Left hindlimb (tissue), 1 donor: Measurements from ENCODE around the gene LRP2.

Experiments used
- DNase-seq: peaks from one replicate; pipeline ENCODE4 v3.0.0-alpha.2; 2018

LRP2 gene

DNA sequence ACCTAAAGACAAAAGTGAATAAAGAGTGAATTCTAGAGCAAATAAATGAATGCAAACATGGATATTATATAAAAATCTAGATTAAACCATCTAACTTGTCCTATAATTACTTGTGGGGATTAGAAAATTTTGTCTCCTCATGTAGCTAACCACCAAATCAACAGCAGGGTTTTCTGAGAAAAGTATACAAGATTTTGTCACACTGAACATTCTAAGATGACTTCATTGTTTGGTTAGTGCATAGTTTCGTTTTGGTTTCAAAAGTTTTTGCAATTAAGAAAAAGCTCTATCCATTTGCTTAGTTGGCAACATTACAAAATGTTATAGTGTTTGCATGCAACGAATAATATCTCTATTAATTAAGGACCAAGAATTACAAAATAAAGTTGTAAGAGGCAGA, 125.0 kb downstream of the LRP2 start:
- no peak for DNase-seq

DNA sequence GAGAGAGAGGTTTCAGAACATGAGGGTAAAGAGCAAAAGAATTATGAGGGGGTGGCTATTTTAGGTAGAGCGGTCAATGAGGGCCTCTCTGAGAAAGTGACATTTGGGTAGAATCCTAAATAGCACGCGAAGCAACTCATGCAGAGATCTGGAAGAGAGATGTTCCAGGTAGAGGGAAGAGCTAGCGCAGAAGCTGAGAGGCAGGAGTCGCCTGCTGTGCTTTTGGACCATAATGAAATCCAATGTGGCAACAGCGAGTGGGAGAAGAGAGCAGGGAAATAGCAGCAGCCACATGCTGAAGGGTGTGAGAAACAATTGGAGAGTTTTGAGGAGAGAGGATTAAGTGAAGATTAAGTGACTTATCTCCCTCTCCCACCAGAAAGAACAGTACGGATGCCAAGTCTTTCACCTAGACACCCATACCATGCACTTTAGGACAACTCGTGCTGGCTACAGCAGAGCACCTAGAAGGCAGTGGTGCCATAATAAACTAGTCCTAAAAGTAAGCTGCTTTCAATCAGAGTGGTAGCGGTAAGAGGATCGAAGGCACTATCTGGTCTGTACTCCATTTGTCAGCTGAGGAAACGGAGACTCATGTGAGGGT, 129.7 kb downstream of the LRP2 start:
- DNase-seq: no peak

DNA sequence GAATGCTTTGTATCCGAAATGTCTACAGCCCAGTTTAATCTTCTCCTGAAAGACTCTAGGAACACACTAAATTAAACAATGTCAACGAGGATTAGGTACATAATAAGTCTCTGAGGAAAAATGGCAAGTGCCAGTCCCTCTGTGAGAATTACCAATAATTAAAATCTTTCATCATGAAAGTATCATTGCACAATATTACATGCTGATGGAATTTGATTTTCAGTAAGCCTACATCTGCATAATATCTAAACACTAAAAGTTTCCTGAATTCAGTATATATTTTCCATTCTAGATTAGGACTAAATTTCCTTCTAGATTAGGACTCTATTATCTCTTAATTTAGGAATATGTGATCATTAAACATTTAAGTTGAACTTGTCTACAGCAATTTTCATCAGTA, 132.1 kb downstream of the LRP2 start:
- DNase-seq: no peak

DNA sequence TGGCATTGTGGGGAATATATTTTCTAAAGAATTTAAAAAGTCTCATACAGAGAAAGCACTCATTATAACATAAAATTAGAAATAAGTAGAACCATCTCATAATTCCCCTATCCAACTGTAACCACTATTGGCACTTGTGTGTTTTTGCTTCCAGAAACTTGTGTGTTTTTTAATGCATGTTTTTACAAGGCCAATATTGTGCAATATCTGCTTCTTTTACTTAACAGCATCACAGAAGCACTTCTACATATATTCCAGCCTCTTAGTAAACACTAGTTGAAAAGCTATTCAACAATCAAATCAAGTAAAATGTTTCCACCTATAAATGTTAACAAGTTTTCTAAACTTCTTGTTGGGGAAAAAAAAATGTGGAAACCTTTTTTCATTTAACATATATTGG, 132.7 kb downstream of the LRP2 start:
- DNase-seq: no peak

DNA sequence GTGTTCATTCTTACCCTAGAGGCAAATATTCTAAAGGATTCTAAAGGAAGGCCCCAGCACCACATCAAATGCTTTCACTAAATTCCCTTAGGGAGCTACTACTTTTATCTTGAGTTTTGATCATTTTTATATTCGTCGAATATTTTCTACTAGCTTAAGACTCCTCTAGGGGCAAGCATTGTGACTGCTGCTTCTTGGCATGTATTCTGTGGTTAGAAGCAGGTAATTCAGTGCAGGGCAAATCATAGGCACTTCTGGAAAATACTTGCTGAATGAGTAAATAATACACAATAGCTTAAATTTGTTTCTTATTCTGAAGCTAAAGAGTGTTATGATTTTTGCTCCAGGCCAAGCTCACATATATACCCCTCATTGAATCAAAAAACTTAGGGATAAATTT, 136.4 kb downstream of the LRP2 start:
- DNase-seq: no peak

DNA sequence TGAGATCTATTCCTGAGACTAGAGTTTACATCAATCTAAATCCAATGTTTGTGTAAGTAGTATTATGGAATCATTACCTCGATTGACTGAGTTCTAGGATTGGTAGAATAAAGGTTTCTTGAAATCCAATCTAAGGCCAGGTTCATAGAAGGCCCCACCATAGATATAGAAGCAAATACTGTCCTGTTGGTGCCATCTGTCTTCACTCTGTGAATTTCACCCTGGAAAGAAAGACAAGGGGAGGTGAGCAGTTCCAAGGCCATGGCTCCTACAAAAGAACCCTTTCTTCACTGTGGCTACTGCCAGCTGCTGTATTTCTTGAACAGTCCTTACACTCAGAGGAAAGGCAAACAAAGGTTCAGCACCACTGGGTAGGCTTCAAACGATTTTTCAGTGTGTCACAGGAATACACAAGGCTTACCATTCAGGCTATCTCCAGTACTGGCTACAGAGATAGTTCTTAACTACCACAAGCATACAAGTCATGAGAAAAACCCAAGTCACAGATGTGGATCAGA, 137.0 kb downstream of the LRP2 start:
- DNase-seq: no peak

DNA sequence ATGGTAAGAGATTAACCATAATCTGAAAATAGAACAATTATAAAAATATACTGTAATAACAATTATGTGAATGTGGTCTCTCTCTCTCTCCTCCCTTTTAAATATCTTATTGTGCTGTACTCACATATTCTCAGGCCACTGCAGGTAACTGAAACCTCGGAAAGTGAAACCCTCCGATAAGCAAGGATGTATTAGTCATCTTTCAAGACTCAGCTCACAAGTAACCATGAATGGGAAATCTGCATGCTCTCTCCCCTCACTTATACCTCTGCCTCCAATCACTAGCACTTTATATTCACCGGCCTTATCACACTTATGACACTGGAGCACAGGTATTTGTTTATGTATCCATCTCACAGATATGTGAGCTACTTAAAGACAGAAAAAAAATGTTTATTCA, 139.7 kb downstream of the LRP2 start:
- DNase-seq: no peak

DNA sequence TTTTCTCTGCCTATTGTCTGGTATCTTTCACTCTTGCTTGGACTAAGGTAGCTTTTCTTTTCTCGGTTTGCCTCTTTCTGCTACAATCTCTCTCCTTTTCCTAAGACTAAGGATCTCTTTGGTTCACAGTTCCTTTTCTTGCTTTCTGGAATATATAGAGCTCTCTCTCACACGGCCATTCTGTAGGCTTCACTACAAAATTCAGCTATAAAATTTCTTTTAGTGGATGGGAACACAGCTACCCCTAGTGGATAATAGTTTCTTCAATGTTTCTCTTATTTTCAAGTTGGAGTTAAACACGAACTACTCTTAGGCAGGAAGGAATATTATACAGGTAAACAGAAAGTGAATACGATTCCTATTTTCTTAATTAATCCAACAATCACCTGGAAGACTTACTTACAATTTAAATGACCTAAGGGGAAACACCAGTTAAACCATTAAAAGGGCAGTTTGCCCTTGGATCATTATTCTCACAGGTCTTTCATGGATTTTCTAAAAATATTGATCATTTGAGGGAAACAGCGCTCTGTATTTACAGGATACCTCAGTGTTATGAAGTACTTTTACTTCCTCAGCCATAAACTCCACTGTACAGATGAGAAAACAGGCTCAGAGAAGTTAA, 140.5 kb downstream of the LRP2 start:
- DNase-seq: no peak

DNA sequence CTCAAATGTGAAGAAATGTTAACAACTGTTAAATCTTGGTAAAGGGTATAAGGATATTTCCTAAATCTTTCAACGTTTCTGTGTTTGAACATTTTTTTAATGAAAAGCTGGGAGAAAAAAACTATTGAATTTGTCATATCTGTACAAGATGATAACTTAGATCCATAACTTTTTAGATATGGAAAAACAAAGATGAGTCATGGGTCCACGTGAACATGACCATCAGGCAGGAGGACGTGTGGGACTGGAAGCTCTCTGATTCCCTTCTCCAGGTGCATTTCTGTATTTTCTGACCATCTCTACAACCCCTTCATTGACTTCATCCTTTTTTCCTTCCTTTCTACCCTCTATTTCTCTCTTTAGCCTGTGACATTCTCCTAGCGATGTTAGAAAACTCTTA, 151.4 kb downstream of the LRP2 start:
- DNase-seq: no peak

DNA sequence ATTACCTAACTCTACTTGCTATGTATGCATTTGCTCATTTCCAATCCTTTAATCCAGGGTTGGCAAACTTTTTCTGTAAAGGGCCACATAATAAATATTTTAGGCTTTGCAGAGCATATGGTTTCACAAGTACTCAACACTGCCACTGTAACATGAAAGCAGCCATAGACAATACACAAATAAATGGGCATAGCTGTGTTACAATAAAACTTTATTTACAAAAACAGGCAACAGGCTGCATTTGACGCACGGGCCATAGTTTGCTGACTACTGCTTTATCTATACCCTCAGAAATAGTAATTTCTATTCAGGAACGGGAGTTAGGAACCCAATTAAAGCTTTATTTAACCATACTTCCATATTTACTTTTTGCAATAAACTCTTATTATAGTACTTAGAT, 154.3 kb downstream of the LRP2 start:
- no peak for DNase-seq

DNA sequence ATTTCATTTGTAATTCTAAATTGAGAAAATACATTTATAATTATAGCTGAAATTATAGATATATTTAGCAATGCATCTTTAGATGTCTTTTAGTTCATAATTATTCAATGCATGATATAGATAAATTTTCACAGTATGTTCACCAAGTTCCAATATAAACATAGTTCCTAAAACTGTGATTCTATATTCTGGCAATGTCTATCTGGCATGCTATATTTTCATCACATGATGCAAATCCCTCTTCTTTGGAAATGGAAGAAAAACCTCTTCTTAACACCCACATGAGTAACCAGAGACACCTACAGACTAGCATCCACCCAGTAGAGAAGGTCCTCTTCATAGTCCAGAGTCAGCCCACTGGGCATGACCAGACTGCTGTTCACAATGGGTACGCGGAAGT, 157.2 kb downstream of the LRP2 start:
- DNase-seq: no peak

DNA sequence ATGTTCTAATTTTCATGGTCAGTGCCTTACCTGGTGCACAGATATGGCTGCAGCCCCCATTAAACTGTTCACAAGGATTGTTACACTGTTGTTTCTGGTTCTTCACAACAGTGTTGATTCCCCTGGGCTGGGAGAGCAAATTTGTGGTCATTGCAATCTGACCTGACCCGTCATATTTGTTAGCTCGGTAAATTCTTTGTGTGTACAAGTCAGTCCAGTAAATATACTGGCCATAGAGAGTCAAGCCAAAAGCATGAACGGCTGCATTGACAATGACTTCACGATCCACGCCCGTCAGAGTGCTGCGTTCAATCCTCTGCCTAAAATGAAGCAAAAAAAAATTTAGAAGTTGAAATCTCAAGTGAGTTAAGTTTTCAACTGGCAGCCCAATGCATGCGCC, 158.4 kb downstream of the LRP2 start:
- no peak for DNase-seq

DNA sequence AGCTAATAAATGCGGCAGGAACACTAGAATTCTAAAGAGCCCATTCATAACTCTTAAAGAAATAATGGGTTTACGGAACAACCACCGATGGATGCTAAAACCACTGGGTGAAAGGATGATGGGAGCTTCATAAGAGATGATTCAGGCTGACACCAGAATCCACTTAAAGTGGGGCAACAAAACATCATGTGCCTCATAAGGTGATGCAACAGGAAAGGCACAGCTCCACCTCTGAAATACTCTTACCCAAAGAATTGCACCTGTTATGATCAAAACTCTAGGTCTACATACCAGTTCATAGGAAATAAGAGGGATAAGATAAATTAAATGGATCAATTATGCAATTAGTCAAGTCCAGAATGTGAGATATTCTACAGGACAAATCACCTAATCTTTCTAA, 161.6 kb downstream of the LRP2 start:
- DNase-seq: no peak

DNA sequence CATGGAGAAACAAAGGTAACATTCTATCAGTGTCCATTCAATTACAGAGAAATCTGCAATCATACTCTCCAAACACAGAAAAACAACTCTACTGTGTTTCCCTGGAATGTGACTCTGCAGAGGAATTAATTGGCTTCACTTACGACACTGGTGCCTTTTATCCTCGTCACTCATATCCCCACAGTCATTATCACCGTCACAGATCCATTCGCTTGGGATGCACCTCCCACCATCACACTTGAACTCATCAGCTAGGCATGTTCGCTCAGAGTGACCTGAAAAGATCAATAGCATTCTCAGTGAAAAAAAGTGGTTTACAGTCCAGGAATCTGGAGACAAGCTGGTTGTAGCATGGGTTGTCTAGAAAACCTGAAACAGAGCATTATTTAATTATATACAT, 168.7 kb downstream of the LRP2 start:
- no peak for DNase-seq

DNA sequence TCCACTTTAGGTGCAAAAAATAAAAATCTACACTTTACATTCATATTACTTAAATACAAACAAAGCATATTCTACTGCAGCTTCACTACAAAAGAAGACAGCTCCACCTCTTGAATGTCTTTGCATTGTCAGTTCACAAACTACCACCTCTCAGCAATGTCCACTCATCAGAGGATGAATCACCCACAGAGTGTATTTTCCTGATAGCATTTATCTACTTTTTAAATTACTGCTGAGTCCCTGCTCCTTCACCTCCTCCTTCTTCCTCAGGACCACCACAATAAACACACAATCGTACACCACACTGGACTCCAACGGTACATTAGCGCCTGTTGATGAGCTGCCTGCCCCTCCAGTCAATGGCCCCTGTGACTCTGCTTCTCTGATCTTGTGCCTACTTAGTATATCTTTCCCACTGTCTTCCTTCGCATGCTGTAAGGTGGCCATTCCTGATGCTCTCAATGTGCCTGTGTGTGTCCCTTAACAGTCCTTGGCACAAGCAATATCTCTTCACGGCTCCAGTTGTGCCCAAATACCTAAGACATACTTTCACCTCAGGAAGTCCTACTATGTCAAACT, 172.0 kb downstream of the LRP2 start:
- DNase-seq: no peak

DNA sequence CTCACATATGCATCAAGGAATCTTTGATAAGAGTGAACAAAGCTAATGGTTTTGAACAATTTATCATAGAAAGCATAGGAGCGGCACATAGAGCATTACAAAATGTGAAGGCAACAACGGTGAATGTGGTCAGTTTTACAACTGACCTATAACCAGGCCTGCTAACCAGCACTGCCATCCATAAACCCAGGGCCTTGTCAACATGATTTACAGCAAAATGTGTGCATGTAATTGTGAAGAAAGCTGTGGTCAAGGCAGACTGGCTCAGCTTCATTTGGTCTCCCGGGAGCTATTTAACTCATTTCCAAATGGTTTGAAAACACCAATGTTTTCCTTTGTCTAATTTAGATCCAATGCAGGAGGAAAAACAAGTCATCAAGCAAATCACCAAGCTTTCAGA, 173.2 kb downstream of the LRP2 start:
- DNase-seq: no peak

DNA sequence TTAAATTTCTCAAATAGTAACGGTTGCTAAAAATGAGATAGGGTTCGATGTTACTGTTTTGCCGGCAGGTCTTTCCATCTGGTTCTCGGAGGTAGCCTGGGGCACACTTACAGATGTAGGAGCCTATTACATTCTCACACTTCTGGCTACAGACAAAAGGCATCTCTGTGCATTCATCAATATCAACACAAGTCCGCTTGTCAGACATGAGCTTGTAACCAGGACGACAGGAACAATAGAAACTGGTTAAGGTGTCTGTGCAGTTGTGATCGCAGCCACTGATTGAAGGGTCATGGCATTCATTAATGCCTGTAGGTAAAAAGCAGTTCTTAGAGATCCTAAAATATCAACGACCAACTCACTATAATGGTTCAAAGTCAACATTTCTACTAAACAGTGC, 176.6 kb downstream of the LRP2 start:
- DNase-seq: no peak

DNA sequence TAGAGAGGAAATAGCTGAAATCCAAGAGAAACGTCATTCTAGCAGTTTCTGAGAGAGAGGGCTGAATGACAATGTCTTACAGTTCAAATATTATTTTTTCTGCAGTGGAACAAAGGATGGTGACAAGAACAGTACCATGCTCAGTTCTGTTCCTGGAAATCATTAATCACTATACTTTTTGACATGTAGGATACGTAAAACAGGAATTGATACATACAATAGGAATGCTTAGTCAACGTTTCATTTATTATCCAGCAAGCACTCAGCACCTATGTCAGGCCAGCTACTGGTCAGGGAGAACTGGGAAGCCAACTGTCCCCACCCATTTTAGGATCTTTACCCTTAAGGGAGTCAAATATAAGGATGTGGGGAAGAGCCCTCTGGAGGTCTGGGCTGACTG, 178.3 kb downstream of the LRP2 start:
- no peak for DNase-seq

DNA sequence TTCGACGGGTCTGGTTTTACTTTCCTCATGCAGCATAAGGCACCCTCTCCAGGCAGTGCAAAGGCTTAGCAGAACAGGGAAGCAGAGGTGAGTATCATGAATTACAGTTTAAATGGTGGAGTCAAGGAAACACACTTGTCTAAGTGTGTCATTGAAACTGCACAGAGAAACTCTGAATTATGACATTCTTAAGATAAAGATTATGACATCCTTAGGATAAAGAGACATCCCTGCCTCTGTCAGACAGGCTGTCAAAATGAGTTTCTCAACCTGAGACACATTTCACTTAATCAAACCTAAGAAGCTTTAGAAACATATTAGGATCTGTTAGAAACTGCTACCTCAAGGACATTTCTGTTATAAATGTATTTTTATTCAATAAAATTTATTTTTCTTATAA, 179.8 kb downstream of the LRP2 start:
- no peak for DNase-seq

DNA sequence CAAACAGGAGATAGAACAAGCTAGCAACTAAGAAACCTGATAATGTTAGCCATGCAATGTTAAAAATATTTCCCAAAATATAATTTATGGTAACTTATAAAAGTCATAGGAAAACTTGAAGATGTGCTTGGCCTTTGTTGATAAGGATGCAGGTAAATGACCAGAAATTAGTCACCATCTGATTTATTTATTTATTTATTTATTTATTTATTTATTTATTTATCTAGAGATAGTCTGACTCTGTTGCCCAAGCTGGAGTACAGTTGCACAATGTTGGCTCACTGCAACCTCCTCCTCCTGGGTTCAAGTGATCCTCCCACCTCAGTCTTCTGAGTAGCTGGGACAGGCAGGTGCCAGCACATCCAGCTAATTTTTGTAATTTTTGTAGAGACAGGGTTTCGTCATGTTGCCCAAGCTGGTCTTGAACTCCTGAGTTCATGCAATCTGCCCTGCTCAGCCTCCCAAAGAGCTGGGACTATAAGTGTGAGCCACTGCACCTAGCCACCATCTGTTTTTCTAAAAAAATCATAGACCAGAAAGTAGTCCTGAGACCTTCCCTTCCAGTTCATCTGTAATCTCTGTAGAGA, 183.4 kb downstream of the LRP2 start:
- no peak for DNase-seq

DNA sequence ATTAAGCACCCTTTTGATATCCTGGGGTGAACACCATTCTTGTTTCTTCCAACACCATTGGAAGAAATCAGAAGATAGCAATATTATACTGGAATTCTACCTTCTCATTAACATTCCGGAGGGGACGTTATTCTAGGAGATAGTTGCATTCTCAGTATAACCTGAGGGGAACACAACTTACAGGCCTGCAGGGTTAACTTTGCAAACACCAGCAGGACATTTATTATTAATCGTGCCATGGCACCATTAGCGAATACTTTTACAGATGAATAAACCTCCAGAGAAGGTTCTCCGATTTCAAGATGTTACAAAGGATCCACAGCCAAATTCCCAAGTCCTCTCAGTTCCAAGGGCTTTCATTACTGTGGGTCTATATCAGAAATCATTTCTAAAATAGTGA, 184.0 kb downstream of the LRP2 start:
- DNase-seq: no peak

DNA sequence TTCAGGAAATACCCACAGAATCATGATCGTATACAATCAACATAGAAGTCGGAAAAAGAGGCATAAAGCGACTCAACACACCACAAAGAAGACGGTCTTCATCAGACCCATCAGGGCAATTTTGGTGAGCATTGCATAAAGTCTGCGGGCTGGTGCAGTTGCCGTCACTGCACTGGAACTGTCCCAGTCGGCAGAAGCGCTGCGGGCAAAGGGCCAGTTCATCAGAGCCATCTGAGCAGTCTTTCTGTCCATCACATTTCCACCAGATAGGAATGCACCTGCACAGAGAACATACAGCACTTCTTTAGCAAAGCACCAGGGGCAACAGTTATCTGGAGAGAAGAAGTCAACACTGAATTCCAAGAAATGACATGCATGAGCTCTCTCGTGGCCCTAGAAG, 187.2 kb downstream of the LRP2 start:
- DNase-seq: no peak

DNA sequence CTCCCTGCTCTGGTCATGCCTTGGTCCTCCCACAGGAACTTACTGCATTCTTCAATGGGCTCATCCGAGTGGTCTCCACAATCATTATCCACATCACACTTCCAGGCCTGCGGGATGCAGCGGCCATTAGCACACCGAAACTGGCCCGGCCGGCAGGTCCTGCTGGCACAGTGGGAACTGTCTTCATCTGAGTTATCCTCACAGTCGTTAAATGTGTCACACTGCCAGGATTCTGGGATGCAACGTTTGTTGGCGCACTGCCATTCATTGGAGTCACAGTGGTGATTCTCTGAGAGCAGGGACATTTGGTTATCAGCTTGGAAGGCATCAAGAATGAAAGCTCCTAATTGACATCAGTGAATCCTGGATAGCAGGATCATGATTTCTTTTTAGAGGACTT, 188.5 kb downstream of the LRP2 start:
- DNase-seq: no peak

DNA sequence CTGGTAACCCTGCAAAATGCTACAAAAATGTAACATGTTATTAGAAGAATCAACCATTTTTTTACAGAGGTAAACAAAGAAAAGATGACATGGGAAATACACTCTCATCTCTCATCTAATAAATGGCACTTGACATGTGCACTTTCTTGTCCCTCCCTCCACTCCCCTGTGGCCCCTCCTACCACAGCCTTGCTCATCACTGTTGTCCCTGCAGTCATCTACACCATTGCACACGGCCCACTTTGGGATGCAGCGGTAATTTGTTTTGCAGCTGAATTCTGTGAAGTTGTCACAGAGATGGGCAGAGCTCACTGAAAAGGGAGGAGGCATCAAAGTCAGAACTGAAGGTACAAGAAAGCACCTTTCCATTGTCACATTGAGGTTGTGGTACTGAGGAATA, 189.4 kb downstream of the LRP2 start:
- DNase-seq: no peak
